HG02798 (cell line): ENCODE measurements around the gene ATP8B1.

Experiments used
- ATAC-seq: cut with Tn5 transposase; IDR thresholded peaks from one replicate; pipeline ENCODE4 v1.9.1; 2021; ENCODE audit warnings: mild to moderate bottlenecking; ENCODE audit not compliant: unreplicated experiment, poor library complexity

Gene ATP8B1

GRCh38 chr18:57819671-57820460 lies 16.8 kb upstream of the ATP8B1 start:
- ATAC-seq: peak; percentile 73

GRCh38 chr18:57819119-57819518 lies 16.0 kb upstream of the ATP8B1 start:
- ATAC-seq: no peak

GRCh38 chr18:57816208-57816954 lies 13.3 kb upstream of the ATP8B1 start:
- no peak for ATAC-seq

- no peak for ATAC-seq
Measured at GRCh38 chr18:57814555-57814954, 11.4 kb upstream of the ATP8B1 start.

- ATAC-seq: no peak
Measured at GRCh38 chr18:57813245-57813644, 10.1 kb upstream of the ATP8B1 start.

- ATAC-seq: no peak
Measured at GRCh38 chr18:57812126-57812477, 9.0 kb upstream of the ATP8B1 start.

- no peak for ATAC-seq
Measured at GRCh38 chr18:57811477-57812125, 8.5 kb upstream of the ATP8B1 start.

- no peak for ATAC-seq
Measured at GRCh38 chr18:57809190-57809589, 6.1 kb upstream of the ATP8B1 start.

- no peak for ATAC-seq
Measured at GRCh38 chr18:57807336-57808117, 4.4 kb upstream of the ATP8B1 start.

- no peak for ATAC-seq
Measured at GRCh38 chr18:57806978-57807285, 3.8 kb upstream of the ATP8B1 start.

- no peak for ATAC-seq
Measured at GRCh38 chr18:57806201-57806977, 3.3 kb upstream of the ATP8B1 start.

- ATAC-seq: no peak
Measured at GRCh38 chr18:57805117-57805516, 2.0 kb upstream of the ATP8B1 start.

GRCh38 chr18:57804557-57804956 lies 1.4 kb upstream of the ATP8B1 start:
- ATAC-seq: no peak

- peak; percentile 11 for ATAC-seq
Measured at GRCh38 chr18:57802213-57803102, 657 bp downstream of the ATP8B1 start.

GRCh38 chr18:57801761-57802212 lies 1.3 kb downstream of the ATP8B1 start:
- ATAC-seq: no peak

GRCh38 chr18:57801325-57801724 lies 1.8 kb downstream of the ATP8B1 start:
- ATAC-seq: no peak

- no peak for ATAC-seq
Measured at GRCh38 chr18:57798713-57799373, 4.3 kb downstream of the ATP8B1 start.

GRCh38 chr18:57797209-57797651 lies 5.9 kb downstream of the ATP8B1 start:
- ATAC-seq: no peak
